ENCODE results near the gene PPIL6. TPM values are rescaled to one million over a fixed set of nuclear protein-coding genes. Genes with fewer than 3 reads are reported as not detected.

The PPIL6 gene
- total RNA-seq, 1 donor from 2014 or later = 8.4 TPM

DNA sequence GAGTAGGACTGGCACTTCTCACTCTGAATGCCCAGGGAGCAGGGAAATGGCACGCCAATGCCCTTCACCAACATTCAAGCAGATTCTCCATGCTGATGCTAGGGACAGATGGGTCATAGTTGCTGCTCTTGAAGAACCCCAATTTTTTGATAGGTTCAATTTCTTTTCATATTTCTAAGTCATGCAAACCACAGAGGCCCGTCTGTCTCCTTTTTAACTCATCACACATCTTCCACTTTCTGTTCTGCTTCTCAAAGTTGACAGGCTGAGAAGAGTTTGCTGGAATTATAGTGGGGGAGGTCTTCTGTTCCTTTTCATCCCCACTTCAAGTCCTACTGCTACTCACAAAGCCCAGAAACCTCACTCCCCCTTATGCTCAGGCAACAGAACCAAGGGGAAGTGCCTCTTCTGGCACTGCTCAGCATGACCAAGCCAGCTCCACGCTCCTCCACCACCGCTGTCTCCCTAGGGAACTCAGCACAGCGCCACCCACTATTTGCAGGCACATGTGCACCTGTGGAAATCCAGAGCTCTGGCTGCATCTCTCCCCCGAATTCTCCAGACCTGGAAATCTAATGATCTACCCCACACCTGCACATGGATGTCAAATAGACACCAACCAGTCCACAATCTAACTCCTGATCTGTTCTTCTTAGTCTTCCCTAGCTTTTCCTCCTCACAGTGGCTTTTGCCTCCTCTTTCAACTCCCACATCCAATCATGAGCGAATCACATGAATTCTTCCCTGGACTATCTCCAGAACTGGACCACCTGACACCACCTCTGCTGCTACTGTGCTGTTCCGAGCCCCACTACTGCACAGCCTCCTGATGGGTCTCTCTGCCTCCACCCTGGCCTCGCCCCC is 31.9 kb upstream of the PPIL6 start:
- no peak for TF ChIP-seq CTCF (IDR thresholded peaks at IDR 0.05; ENCODE audit: insufficient read depth, low read length, severe bottlenecking)
- FAIRE-seq = no peak
- Histone ChIP-seq H3K27me3 (ENCODE audit: control insufficient read depth, insufficient read depth, low read length) (no peaks in the 10 kb centered on the region), H3K36me3 (ENCODE audit: control insufficient read depth, insufficient read depth, low read length) (peaks cover 16% of the 10 kb centered on the region), H3K4me3 (ENCODE audit: low read depth, low read length) (no peak overlapping the region)
- DNase-seq (ENCODE audit: low read depth) = no peak

- Histone ChIP-seq H3K4me3 (ENCODE audit: low read depth, low read length) (no peak overlapping the region), H3K27me3 (ENCODE audit: control insufficient read depth, insufficient read depth, low read length) (no peaks in the 10 kb centered on the region), H3K36me3 (ENCODE audit: control insufficient read depth, insufficient read depth, low read length) (peaks cover 13% of the 10 kb centered on the region)
- DNase-seq (ENCODE audit: low read depth) (no peak), FAIRE-seq (no peak)
- TF ChIP-seq CTCF (IDR thresholded peaks at IDR 0.05; ENCODE audit: insufficient read depth, low read length, severe bottlenecking) = no peak
Measured at GRCh38 chr6:109471105-109471810, 30.8 kb upstream of the PPIL6 start.

- Histone ChIP-seq H3K4me3 (ENCODE audit: low read depth, low read length) (no peak overlapping the region), H3K36me3 (ENCODE audit: control insufficient read depth, insufficient read depth, low read length) (peaks cover 13% of the 10 kb centered on the region), H3K27me3 (ENCODE audit: control insufficient read depth, insufficient read depth, low read length) (no peaks in the 10 kb centered on the region)
- DNase-seq (ENCODE audit: low read depth) (no peak), FAIRE-seq (no peak)
- no peak for TF ChIP-seq CTCF (IDR thresholded peaks at IDR 0.05; ENCODE audit: insufficient read depth, low read length, severe bottlenecking)
Measured at GRCh38 chr6:109469591-109470189, 29.3 kb upstream of the PPIL6 start.

GRCh38 chr6:109467696-109468095 is 27.3 kb upstream of the PPIL6 start:
- Histone ChIP-seq H3K36me3 (ENCODE audit: control insufficient read depth, insufficient read depth, low read length) (peaks cover 15% of the 10 kb centered on the region), H3K27me3 (ENCODE audit: control insufficient read depth, insufficient read depth, low read length) (no peaks in the 10 kb centered on the region), H3K4me3 (ENCODE audit: low read depth, low read length) (no peak overlapping the region)
- no peak for DNase-seq (ENCODE audit: low read depth)
- TF ChIP-seq CTCF (IDR thresholded peaks at IDR 0.05; ENCODE audit: insufficient read depth, low read length, severe bottlenecking) = no peak
- no peak for FAIRE-seq

DNA sequence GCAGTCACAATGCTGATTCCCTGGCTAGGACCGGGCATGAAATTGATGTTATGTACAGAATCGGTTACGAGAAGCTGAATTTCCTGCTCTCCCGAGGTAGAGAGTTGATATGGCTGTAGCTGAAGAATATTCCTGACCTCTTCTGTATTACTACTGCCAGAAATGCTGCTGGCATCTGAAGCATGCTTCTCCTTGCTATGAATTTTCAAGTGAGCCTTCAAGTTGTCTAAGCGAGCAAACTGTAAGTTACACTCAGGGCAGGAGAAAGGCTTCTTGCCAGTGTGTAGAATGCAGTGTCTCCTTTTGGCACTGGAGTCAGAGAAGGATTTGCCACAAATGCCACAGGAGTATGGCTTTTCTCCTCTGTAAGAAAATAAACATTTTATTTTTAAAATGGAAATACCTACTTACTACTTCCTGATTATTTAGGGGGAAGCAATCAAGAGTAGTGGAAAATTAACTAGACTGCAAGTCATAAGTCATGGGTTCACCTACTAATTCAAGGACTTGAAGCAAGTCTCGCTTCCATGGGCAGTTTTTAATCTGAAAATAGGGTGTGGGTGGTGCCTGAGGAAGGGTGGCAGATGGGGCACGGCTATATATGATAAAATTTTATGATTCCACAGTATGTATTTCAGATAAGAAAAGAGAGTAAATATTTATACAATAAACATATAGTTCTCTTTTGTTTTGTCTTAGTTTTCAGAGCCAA is 25.9 kb upstream of the PPIL6 start:
- no peak overlapping the region for H3K4me3 ChIP-seq (ENCODE audit: low read depth, low read length)
- TF ChIP-seq CTCF (IDR thresholded peaks at IDR 0.05; ENCODE audit: insufficient read depth, low read length, severe bottlenecking) = no peak
- no peaks in the 10 kb centered on the region for H3K27me3 ChIP-seq (ENCODE audit: control insufficient read depth, insufficient read depth, low read length)
- FAIRE-seq = no peak
- H3K36me3 ChIP-seq (ENCODE audit: control insufficient read depth, insufficient read depth, low read length) = peaks cover 10% of the 10 kb centered on the region
- no peak for DNase-seq (ENCODE audit: low read depth)
